GM18502 (cell line): ENCODE measurements around the gene NBPF26.
A peak's percentile ranks its signal among the peaks of the same experiment; 100 is the strongest.
"Not testable (repeated sequence)": the region's sequence is repeated elsewhere in the genome, so short reads cannot be mapped to it uniquely, and the experiment has no call there.

ENCODE experiments used
- ATAC-seq: cut with Tn5 transposase; IDR thresholded peaks from one replicate; pipeline ENCODE4 v1.9.1; 2021; ENCODE audit warnings: mild to moderate bottlenecking; ENCODE audit not compliant: unreplicated experiment, poor library complexity

Gene NBPF26

DNA sequence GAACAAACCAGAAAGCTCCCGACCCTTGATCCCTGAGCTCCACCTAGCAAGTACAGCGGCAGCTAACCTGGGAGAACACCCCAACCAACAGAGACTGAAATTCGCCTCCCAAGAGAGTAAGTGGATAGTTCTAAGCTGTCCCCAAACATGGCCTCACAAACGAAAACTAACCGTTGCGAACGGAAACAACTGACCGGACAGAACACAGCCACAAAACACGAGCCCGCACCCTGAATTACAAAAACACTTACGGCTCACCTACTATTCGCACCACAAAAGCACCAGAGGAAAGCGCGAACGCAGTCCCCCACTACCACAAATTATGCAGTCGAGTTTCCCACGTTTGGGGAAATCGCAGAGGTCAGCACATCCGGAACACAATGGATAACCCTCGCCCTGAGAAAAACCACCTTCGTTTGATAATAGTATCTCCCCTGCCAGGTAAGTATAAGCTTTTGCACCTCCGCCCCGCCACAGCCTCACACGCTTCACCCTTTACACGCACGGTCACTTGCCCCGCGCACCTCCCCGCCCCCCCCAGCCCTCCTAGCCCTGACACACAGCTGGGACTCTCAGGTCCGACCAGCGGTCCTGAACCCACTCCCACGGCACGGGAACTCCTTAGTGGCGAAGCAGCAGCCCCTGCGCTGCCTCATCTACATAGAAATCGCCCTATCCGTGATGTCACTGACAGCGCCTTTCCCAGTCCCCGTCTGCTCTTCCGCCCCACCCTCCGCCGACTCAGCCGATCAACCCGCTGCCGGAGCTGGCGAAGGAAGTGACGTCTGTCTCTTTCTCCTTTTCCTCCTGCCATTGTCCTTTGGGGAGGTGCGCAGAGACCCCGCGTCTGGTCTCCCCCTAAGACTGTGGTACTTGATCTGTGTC lies 127.0 kb downstream of the NBPF26 start:
- ATAC-seq = peak; percentile 94

DNA sequence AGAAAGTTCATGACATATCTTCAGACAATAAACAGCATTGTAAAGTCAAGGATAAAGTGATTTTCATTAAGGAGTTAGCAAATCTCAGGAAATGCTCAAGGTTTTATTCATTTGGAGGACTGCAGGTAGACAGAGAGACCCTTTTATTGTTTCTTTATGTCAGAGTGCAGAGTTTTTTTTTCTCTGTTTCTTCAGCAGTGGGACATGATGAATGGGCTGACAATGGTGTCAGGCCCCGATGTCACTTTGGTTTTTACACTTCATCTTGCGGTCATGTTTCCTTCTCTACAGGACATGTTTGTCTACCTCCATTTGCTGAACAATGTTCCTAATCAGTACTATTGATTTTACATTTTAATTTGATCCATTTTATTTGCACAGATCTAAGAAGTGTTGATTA lies 134.4 kb downstream of the NBPF26 start:
- ATAC-seq = not testable (repeated sequence)

DNA sequence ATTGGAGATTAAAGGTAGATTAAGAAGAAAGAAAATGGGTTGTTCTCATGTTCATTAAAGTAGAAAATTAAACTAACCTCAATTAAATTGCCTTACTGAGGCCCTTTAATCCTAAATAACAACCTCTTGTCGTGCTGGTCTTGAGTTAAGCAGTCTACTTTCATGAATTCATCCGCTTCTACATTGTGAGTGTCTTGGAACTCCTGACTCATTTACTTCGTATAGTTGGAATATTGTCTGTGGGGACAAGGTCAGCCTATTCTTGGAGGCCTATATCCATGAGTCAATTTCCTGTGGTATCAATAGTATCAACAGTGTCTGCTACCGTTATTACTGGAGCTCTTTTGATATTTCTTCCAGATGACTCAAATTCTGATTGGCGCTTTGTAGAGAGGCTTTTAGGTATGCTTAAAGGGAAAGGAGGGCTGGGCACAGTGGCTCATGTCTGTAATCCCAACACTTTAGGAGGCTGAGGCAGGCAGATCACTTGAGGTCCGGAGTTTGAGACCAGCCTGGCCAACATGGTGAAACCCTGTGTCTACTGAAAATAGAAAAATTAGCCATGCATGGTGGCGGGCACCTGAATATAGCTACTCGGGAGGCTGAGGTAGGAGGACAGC lies 136.0 kb downstream of the NBPF26 start:
- not testable (repeated sequence) for ATAC-seq

DNA sequence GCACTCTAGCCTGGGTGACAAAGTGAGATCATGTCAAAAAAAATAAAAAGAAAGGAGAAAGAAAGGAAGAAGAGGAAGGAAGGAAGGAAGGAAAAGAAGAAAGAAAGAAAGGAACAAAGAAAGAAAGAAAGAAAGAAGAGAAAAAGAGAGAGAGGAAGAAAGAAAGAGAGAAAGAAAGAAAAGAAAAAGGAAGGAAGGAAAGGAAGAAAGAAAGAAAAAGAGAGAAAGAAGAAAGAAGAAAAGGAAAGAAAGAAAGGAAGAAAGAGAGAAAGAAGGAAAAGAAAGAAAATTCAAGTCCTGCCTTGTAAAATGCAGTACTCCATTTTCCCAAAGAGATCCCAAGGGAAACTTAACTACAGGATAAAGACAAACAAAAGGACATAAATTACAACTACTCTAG lies 154.5 kb downstream of the NBPF26 start:
- not testable (repeated sequence) for ATAC-seq

DNA sequence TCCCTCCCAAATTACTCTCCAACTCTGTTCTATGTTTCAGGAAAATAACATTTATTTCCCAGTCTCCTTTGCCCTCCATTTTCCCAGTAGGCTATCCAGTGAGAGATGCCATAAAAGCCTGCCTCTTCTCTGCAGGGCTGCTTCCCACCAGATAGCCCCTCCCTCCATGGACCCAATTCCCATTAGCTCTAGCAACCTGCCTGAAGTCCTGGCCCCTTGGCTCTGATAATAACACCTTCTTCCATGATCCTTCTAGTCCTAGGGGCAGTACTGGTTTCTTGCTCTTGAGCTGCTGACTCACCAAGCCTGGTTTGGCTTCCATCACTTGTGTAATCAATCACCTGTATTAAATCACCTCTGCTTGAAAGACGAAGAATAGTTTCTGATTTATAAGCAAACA lies 156.3 kb downstream of the NBPF26 start:
- not testable (repeated sequence) for ATAC-seq

DNA sequence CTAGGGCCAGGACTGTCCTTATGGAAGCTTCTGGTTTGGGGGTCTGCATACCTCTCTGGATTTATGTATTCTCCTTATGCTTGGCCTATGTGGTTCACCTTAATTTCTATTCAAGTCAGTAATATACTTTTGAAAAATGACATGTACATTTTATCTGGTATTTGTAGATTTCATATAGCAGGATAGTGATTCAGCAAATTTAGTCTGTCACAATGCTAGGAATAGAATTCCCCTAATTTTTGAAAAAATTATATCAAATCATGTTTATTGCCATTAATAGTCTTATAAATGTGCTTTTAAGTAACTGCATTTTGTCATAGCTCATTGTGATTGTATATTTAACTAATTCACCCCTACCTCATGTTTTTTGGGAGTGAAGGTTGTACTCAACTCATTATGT lies 158.2 kb downstream of the NBPF26 start:
- ATAC-seq = not testable (repeated sequence)
